Liver (tissue), 9 donors: ENCODE results near the gene POU3F3. TPM values are rescaled to one million over a fixed set of nuclear protein-coding genes. Genes with fewer than 3 reads are reported as not detected.

ENCODE experiments used
- DNase-seq: peaks from one replicate; pipeline ENCODE4 v3.0.0-alpha.2; 2017; ENCODE audit warnings: low spot score
- H3K27ac ChIP-seq, 2 donors: one replicate each; pipeline ENCODE4 v1.7.0; 2013; ENCODE audit warnings: inconsistent platforms in 2 of 2, low read length in 2 of 2, control low read depth in 1 of 2, low read depth in 1 of 2, mild to moderate bottlenecking in 1 of 2
- H3K27me3 ChIP-seq, 4 donors: one replicate each; pipeline versions ENCODE4 v1.6.1 to v1.7.0; 2013; ENCODE audit warnings: low read length in 3 of 4, inconsistent platforms in 1 of 4, mild to moderate bottlenecking in 1 of 4, moderate library complexity in 1 of 4; ENCODE audit not compliant: control insufficient read depth in 4 of 4, insufficient read depth in 4 of 4
- H3K36me3 ChIP-seq, 4 donors: one replicate each; pipeline versions ENCODE4 v1.6.1 to v1.7.0; 2013; ENCODE audit warnings: low read length in 3 of 4, mild to moderate bottlenecking in 3 of 4, low read depth in 1 of 4, moderate library complexity in 1 of 4; ENCODE audit not compliant: control insufficient read depth in 4 of 4, insufficient read depth in 3 of 4
- H3K4me1 ChIP-seq, 4 donors: one replicate each; pipeline versions ENCODE4 v1.6.1 to v1.7.0; 2013; ENCODE audit warnings: low read length in 3 of 4, mild to moderate bottlenecking in 3 of 4, moderate library complexity in 1 of 4; ENCODE audit not compliant: control insufficient read depth in 4 of 4, insufficient read depth in 4 of 4
- H3K4me3 ChIP-seq, 3 donors: one replicate each; pipeline versions ENCODE4 v1.6.1 to v1.7.0; 2013; ENCODE audit warnings: low read length in 3 of 3, control low read depth in 1 of 3, low read depth in 1 of 3, mild to moderate bottlenecking in 1 of 3
- H3K9ac ChIP-seq, 2 donors: one replicate each; pipeline ENCODE4 v1.7.0; 2013; ENCODE audit warnings: low read length in 2 of 2, mild to moderate bottlenecking in 2 of 2, moderate library complexity in 2 of 2, control low read depth in 1 of 2, low read depth in 1 of 2
- H3K9me3 ChIP-seq, 4 donors: one replicate each; pipeline versions ENCODE4 v1.6.1 to v1.7.0; 2013; ENCODE audit warnings: low read length in 3 of 4; ENCODE audit not compliant: control insufficient read depth in 4 of 4
- ATF3 ChIP-seq: IDR thresholded peaks from 2 replicates; pipeline ENCODE4 v1.6.1; 2016; ENCODE audit warnings: antibody characterized with exemption
- EGR1 ChIP-seq, 2 donors: IDR thresholded peaks; 2 replicates each; pipeline ENCODE4 v1.6.1; 2016 to 2018; ENCODE audit warnings: antibody characterized with exemption in 2 of 2, low read depth in 2 of 2
- FOXA1 ChIP-seq: IDR thresholded peaks from 2 replicates; pipeline ENCODE4 v1.6.1; 2016; ENCODE audit warnings: antibody characterized with exemption
- FOXA2 ChIP-seq: IDR thresholded peaks from 2 replicates; pipeline ENCODE4 v1.6.1; 2016; ENCODE audit warnings: antibody characterized with exemption
- GABPA ChIP-seq, 2 donors: IDR thresholded peaks in 1 of 2; conservative IDR thresholded peaks in 1 of 2; 2 replicates each; pipeline ENCODE4 v1.6.1; 2016; ENCODE audit warnings: antibody characterized with exemption in 2 of 2, mild to moderate bottlenecking in 1 of 2, moderate library complexity in 1 of 2
- HNF4A ChIP-seq, 2 donors: conservative IDR thresholded peaks; 2 replicates each; pipeline ENCODE4 v1.6.1; 2016; ENCODE audit warnings: antibody characterized with exemption in 2 of 2, mild to moderate bottlenecking in 2 of 2
- HNF4G ChIP-seq: IDR thresholded peaks from 2 replicates; pipeline ENCODE4 v1.6.1; 2016; ENCODE audit warnings: antibody characterized with exemption
- JUND ChIP-seq, 2 donors: IDR thresholded peaks; 2 replicates each; pipeline ENCODE4 v1.6.1; 2016; ENCODE audit warnings: antibody characterized with exemption in 2 of 2
- NR2F2 ChIP-seq: IDR thresholded peaks from 2 replicates; pipeline ENCODE4 v1.6.1; 2016; ENCODE audit warnings: antibody characterized with exemption
- RAD21 ChIP-seq, 2 donors: IDR thresholded peaks; 2 replicates each; pipeline ENCODE4 v1.6.1; 2016; ENCODE audit warnings: antibody characterized with exemption in 2 of 2, mild to moderate bottlenecking in 2 of 2
- RXRA ChIP-seq, 2 donors: IDR thresholded peaks; 2 replicates each; pipeline ENCODE4 v1.6.1; 2017 to 2018; ENCODE audit warnings: antibody characterized with exemption in 2 of 2, mild to moderate bottlenecking in 1 of 2
- SP1 ChIP-seq: IDR thresholded peaks from 2 replicates; pipeline ENCODE4 v1.6.1; 2018; ENCODE audit warnings: antibody characterized with exemption, mild to moderate bottlenecking
- TAF1 ChIP-seq: conservative IDR thresholded peaks from 2 replicates; pipeline ENCODE4 v1.6.1; 2016; ENCODE audit warnings: antibody characterized with exemption, mild to moderate bottlenecking
- YY1 ChIP-seq: IDR thresholded peaks from 2 replicates; pipeline ENCODE4 v1.6.1; 2016; ENCODE audit warnings: antibody characterized with exemption, mild to moderate bottlenecking
- ZBTB33 ChIP-seq: IDR thresholded peaks from 2 replicates; pipeline ENCODE4 v1.6.1; 2016; ENCODE audit warnings: antibody characterized with exemption
- WGBS: extraction: QIAGEN DNeasy Blood & Tissue Kit; methylation state at CpG from one replicate; pipeline ENCODE4 v1.1.7; 2013; 5-methylcytosine and 5-hydroxymethylcytosine counted together
- polyA plus RNA-seq, 2 donors: library from polyadenylated mRNA; stranded (reverse) in 1 of 2; unstranded in 1 of 2; fragments of 200-250 nt in 1 of 2; fragments of >200 nt in 1 of 2; fragmentation: Nextera tagmentation in 1 of 2; extraction: Ambion mirVana in 1 of 2; gene quantifications; one replicate each; pipeline versions ENCODE4 v1.2.1 to v1.2.3, GENCODE V29; 2013 to 2015
- total RNA-seq, 2 donors: library from RNA; depleted of rRNA; stranded (reverse); fragments of >200 nt; gene quantifications; one replicate each; pipeline ENCODE4 v1.2.3, GENCODE V29; 2014
- TF ChIP-seq, protein P1 (sequence below): fragments of 150-350 bp; IDR thresholded peaks from 2 replicates; pipeline ENCODE4 v1.5.1; 2017; ENCODE audit warnings: improper control_type of control experiment, low read depth, low read length; ENCODE audit not compliant: missing input control
- TF ChIP-seq, protein P2 (sequence below): IDR thresholded peaks from 2 replicates; pipeline ENCODE4 v1.6.1; 2016; ENCODE audit warnings: antibody characterized with exemption
- donor health status: healthy.
- donor health status: healthy.
- donor health status: healthy.
- donor health status: healthy.
- donor health status: healthy.

POU3F3 gene
- total and polyA plus RNA-seq, 4 donors = not detected

- TF ChIP-seq FOXA2 = no peak
- TF ChIP-seq JUND (IDR thresholded peaks at IDR 0.05) = no peak
- no peak for TF ChIP-seq ZBTB33
- no peak for TF ChIP-seq YY1
- no peak for TF ChIP-seq HNF4G
- no peak for TF ChIP-seq HNF4A (conservative IDR thresholded peaks at IDR 0.05)
- TF ChIP-seq SP1 = no peak
- no peak for TF ChIP-seq RXRA (IDR thresholded peaks at IDR 0.05)
- peaks cover 3 to 20% (median 11%) of the 10 kb centered on the region in 4 donors for H3K27me3 ChIP-seq
- no peak overlapping the region for H3K27ac ChIP-seq
- H3K4me3 ChIP-seq = no peak overlapping the region
- no peak overlapping the region for H3K9ac ChIP-seq
- H3K4me1 ChIP-seq = peaks cover 4 to 25% (median 11%) of the 10 kb centered on the region in 4 donors
- no peaks in the 10 kb centered on the region for H3K36me3 ChIP-seq
- DNase-seq = no peak
- no peaks in the 10 kb centered on the region for H3K9me3 ChIP-seq
- WGBS = 82% methylated on average over 1 of the region's 1 CpG
Measured at GRCh38 chr2:104840156-104840555, 13.8 kb upstream of the POU3F3 start.

DNA sequence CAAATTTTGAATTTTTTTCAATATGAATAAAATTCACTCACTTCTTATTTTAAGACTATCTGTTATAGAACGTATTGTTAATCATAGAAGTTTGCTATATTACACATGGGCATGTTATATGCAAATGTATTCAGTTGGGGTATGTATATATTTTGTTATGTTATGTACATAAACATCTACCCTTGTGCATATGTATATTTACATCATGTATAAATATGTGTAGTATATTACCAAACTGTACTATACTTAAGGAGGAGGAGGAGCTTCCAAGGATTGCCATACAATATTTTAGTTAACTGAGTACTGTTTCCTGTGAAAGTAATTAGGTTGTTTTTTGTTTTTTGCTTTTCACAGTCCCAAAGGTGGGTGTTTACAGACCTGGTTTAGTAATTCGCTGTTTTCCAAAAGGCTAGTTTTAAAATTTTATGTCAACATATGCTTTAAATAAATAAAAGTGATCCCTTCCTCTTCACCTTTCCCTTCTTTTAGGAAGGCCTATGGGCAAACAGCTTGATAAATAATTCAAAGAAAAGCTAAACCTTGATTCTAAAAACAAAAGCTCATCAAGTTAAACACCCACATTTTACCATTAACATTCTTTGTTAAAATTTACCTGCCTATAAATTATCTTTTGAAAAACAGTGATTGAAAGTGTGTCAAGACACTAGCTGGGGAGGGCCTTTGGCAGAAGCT lies 12.9 kb upstream of the POU3F3 start:
- TF ChIP-seq RAD21 (IDR thresholded peaks at IDR 0.05) (no peak), RXRA (IDR thresholded peaks at IDR 0.05) (no peak), NR2F2 (no peak), JUND (IDR thresholded peaks at IDR 0.05) (no peak), EGR1 (IDR thresholded peaks at IDR 0.05; ENCODE audit: low read depth in 2 of 2) (no peak), TAF1 (no peak), FOXA1 (no peak)
- TF ChIP-seq, protein P1, sequence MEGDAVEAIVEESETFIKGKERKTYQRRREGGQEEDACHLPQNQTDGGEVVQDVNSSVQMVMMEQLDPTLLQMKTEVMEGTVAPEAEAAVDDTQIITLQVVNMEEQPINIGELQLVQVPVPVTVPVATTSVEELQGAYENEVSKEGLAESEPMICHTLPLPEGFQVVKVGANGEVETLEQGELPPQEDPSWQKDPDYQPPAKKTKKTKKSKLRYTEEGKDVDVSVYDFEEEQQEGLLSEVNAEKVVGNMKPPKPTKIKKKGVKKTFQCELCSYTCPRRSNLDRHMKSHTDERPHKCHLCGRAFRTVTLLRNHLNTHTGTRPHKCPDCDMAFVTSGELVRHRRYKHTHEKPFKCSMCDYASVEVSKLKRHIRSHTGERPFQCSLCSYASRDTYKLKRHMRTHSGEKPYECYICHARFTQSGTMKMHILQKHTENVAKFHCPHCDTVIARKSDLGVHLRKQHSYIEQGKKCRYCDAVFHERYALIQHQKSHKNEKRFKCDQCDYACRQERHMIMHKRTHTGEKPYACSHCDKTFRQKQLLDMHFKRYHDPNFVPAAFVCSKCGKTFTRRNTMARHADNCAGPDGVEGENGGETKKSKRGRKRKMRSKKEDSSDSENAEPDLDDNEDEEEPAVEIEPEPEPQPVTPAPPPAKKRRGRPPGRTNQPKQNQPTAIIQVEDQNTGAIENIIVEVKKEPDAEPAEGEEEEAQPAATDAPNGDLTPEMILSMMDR = no peak
- Histone ChIP-seq H3K9me3 (no peaks in the 10 kb centered on the region), H3K4me3 (no peak overlapping the region), H3K27me3 (peaks cover 4 to 20% (median 15%) of the 10 kb centered on the region in 4 donors), H3K9ac (no peak overlapping the region), H3K27ac (no peak overlapping the region), H3K36me3 (no peaks in the 10 kb centered on the region), H3K4me1 (peaks cover 4 to 25% (median 12%) of the 10 kb centered on the region in 4 donors)
- 82% methylated on average over 2 of the region's 2 CpGs for WGBS
- no peak for DNase-seq

GRCh38 chr2:104841744-104842143 lies 12.2 kb upstream of the POU3F3 start:
- Histone ChIP-seq H3K27me3 (peaks cover 5 to 20% (median 17%) of the 10 kb centered on the region in 4 donors), H3K36me3 (no peaks in the 10 kb centered on the region), H3K4me1 (peaks cover 4 to 25% (median 11%) of the 10 kb centered on the region in 4 donors), H3K9ac (no peak overlapping the region), H3K9me3 (no peaks in the 10 kb centered on the region), H3K27ac (no peak overlapping the region), H3K4me3 (no peak overlapping the region)
- TF ChIP-seq TAF1 (no peak), JUND (IDR thresholded peaks at IDR 0.05) (no peak), RAD21 (IDR thresholded peaks at IDR 0.05) (no peak), SP1 (no peak), GABPA (IDR thresholded peaks at IDR 0.05 in 1 of 2, conservative IDR thresholded peaks at IDR 0.05 in 1 of 2) (no peak), ZBTB33 (no peak), YY1 (no peak), ATF3 (no peak)
- TF ChIP-seq, protein P2, sequence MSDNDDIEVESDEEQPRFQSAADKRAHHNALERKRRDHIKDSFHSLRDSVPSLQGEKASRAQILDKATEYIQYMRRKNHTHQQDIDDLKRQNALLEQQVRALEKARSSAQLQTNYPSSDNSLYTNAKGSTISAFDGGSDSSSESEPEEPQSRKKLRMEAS = no peak
- DNase-seq = no peak
- 66% methylated on average over 2 of the region's 2 CpGs for WGBS
